Gastrocnemius medialis (tissue), 4 donors: Measurements from ENCODE around the gene EMX1.

Experiments
- POLR2A ChIP-seq, 2 donors: fragments of 450-650 bp; IDR thresholded peaks; one replicate each; pipeline ENCODE4 v1.6.1; 2017; ENCODE audit warnings: antibody characterized with exemption in 2 of 2, mild to moderate bottlenecking in 2 of 2, moderate library complexity in 2 of 2
- TF ChIP-seq, protein P1 (sequence below), 5 experiments: fragments of 450-650 bp in 3 of 5; fragments of 200-600 bp in 2 of 5; sonication (generic) in 2 of 5; IDR thresholded peaks in 4 of 5; conservative IDR thresholded peaks in 1 of 5; 1 replicate in 4 of 5; 2 replicates in 1 of 5; pipeline ENCODE4 v1.5.1; 2016 to 2019; ENCODE audit warnings: antibody characterized with exemption in 5 of 5, mild to moderate bottlenecking in 3 of 5, moderate library complexity in 3 of 5

DNA sequence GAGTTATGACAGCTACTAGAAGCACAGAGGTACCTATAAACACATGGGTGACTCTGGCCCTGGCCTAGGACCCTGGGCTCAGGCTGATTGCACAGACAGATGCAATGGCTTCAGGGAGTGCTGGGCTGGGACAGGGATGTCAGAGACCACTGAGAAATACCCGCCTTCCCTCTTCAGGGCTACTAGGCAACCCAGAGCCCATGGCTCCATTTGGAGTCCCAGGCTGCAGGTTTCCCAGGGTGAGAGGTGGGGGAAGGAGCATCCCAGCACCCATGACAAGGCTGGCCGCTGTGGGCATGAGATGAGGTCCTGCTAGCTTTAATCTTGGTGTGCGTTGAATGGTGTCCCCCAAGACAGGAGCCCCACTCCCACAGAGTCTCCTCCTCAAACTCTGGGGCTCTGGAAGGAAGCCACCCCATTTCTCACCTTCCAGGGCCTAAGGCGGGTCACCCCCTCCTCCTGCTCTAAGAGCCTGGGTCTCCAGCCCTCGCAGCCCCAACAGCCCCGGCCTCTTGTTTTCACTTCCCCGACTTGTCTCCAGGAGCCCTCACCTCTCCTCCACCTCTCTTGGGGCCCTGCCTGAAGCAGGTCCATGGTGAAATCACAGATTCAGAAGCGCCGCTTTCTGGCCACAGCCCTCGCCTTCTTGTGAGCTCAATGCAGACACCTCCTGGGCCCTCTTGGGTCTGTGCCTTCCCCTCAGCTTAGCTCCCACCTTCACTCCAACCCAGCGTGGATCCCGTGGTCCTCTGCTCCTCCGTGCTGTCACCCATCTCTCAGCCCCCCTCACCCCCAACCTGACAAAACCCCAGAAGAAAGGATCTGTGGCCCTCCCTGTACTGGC is 41.4 kb downstream of the EMX1 start:
- TF ChIP-seq, protein P1, sequence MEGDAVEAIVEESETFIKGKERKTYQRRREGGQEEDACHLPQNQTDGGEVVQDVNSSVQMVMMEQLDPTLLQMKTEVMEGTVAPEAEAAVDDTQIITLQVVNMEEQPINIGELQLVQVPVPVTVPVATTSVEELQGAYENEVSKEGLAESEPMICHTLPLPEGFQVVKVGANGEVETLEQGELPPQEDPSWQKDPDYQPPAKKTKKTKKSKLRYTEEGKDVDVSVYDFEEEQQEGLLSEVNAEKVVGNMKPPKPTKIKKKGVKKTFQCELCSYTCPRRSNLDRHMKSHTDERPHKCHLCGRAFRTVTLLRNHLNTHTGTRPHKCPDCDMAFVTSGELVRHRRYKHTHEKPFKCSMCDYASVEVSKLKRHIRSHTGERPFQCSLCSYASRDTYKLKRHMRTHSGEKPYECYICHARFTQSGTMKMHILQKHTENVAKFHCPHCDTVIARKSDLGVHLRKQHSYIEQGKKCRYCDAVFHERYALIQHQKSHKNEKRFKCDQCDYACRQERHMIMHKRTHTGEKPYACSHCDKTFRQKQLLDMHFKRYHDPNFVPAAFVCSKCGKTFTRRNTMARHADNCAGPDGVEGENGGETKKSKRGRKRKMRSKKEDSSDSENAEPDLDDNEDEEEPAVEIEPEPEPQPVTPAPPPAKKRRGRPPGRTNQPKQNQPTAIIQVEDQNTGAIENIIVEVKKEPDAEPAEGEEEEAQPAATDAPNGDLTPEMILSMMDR (IDR thresholded peaks at IDR 0.05 in 4 of 5, conservative IDR thresholded peaks at IDR 0.05 in 1 of 5), result no peak
- no peak for TF ChIP-seq POLR2A (IDR thresholded peaks at IDR 0.05)
